Measurements from ENCODE around the gene DSTYK.
"Not testable (repeated sequence)": the region's sequence is repeated elsewhere in the genome, so short reads cannot be mapped to it uniquely, and the experiment has no call there.

The DSTYK gene

GRCh38 chr1:205189131-205189530 lies 22.4 kb downstream of the DSTYK start:
- no peak overlapping the region for H3K4me3 ChIP-seq (replicated peaks in 1 of 2; ENCODE audit: low read depth in 2 of 2, low read length in 2 of 2)
- DNase-seq (ENCODE audit: low read depth in 2 of 2) = no peak
- TF ChIP-seq CTCF (IDR thresholded peaks at IDR 0.05; ENCODE audit: low read depth, low read length) = no peak

- TF ChIP-seq CTCF (IDR thresholded peaks at IDR 0.05; ENCODE audit: low read depth, low read length) = no peak
- DNase-seq (ENCODE audit: low read depth in 2 of 2) = no peak
- no peak overlapping the region for H3K4me3 ChIP-seq (replicated peaks in 1 of 2; ENCODE audit: low read depth in 2 of 2, low read length in 2 of 2)
These were observed 22.9 kb downstream of the DSTYK start for GRCh38 chr1:205188596-205188995.

GRCh38 chr1:205188098-205188497 lies 23.4 kb downstream of the DSTYK start:
- no peak for TF ChIP-seq CTCF (IDR thresholded peaks at IDR 0.05; ENCODE audit: low read depth, low read length)
- DNase-seq (ENCODE audit: low read depth in 2 of 2) = peak; percentile 41 to 49
- no peak overlapping the region for H3K4me3 ChIP-seq (replicated peaks in 1 of 2; ENCODE audit: low read depth in 2 of 2, low read length in 2 of 2)

GRCh38 chr1:205187420-205187819 lies 24.1 kb downstream of the DSTYK start:
- no peak for TF ChIP-seq CTCF (IDR thresholded peaks at IDR 0.05; ENCODE audit: low read depth, low read length)
- no peak for DNase-seq (ENCODE audit: low read depth in 2 of 2)
- no peak overlapping the region for H3K4me3 ChIP-seq (replicated peaks in 1 of 2; ENCODE audit: low read depth in 2 of 2, low read length in 2 of 2)

- no peak overlapping the region for H3K4me3 ChIP-seq (replicated peaks in 1 of 2; ENCODE audit: low read depth in 2 of 2, low read length in 2 of 2)
- DNase-seq (ENCODE audit: low read depth in 2 of 2) = no peak
- no peak for TF ChIP-seq CTCF (IDR thresholded peaks at IDR 0.05; ENCODE audit: low read depth, low read length)
These were observed 25.3 kb downstream of the DSTYK start for GRCh38 chr1:205186191-205186590.

GRCh38 chr1:205183676-205184335 lies 27.7 kb downstream of the DSTYK start:
- DNase-seq (ENCODE audit: low read depth in 2 of 2) = peak; percentile 23 to 36
- no peak overlapping the region for H3K4me3 ChIP-seq (replicated peaks in 1 of 2; ENCODE audit: low read depth in 2 of 2, low read length in 2 of 2)
- no peak for TF ChIP-seq CTCF (IDR thresholded peaks at IDR 0.05; ENCODE audit: low read depth, low read length)

- no peak for DNase-seq (ENCODE audit: low read depth in 2 of 2)
- TF ChIP-seq CTCF (IDR thresholded peaks at IDR 0.05; ENCODE audit: low read depth, low read length) = no peak
- H3K4me3 ChIP-seq (replicated peaks in 1 of 2; ENCODE audit: low read depth in 2 of 2, low read length in 2 of 2) = no peak overlapping the region
These were observed 28.6 kb downstream of the DSTYK start for GRCh38 chr1:205182930-205183329.

GRCh38 chr1:205180331-205180730 lies 31.2 kb downstream of the DSTYK start:
- H3K4me3 ChIP-seq (replicated peaks in 1 of 2; ENCODE audit: low read depth in 2 of 2, low read length in 2 of 2); DNase-seq (ENCODE audit: low read depth in 2 of 2): not testable (repeated sequence)

All from cardiac fibroblast (primary cell).